ENCODE data around the gene NSMCE1.
"Not testable (repeated sequence)": the region's sequence is repeated elsewhere in the genome, so short reads cannot be mapped to it uniquely, and the experiment has no call there.

NSMCE1 gene

GRCh38 chr16:27289669-27290068, 21.1 kb upstream of the NSMCE1 start:
- Mint-ChIP-seq H3K27ac (peak overlapping the region; percentile 81), H3K27me3 (ENCODE audit: low read depth) (no peaks in the 10 kb centered on the region), H3K9me3 (peaks cover 7% of the 10 kb centered on the region), H3K4me3 (peak overlapping the region; percentile 64), H3K36me3 (ENCODE audit: low read depth) (peaks cover 50% of the 10 kb centered on the region), H3K4me1 (ENCODE audit: low read depth) (peaks cover 69% of the 10 kb centered on the region)
- DNase-seq (ENCODE audit: low spot score) = no peak

GRCh38 chr16:27288313-27288712, 19.7 kb upstream of the NSMCE1 start:
- peak overlapping the region; percentile 76 for H3K27ac Mint-ChIP-seq
- H3K27me3 Mint-ChIP-seq (ENCODE audit: low read depth); H3K9me3 Mint-ChIP-seq; DNase-seq (ENCODE audit: low spot score): not testable (repeated sequence)
- peaks cover 60% of the 10 kb centered on the region for H3K36me3 Mint-ChIP-seq (ENCODE audit: low read depth)
- H3K4me1 Mint-ChIP-seq (ENCODE audit: low read depth) = peaks cover 78% of the 10 kb centered on the region
- H3K4me3 Mint-ChIP-seq = peak overlapping the region; percentile 49

- DNase-seq (ENCODE audit: low spot score) = no peak
- Mint-ChIP-seq H3K9me3 (peaks cover 7% of the 10 kb centered on the region), H3K4me1 (ENCODE audit: low read depth) (peaks cover 79% of the 10 kb centered on the region), H3K4me3 (no peak overlapping the region), H3K36me3 (ENCODE audit: low read depth) (peaks cover 61% of the 10 kb centered on the region), H3K27me3 (ENCODE audit: low read depth) (no peaks in the 10 kb centered on the region), H3K27ac (peak overlapping the region; percentile 58)
These were observed 19.3 kb upstream of the NSMCE1 start for GRCh38 chr16:27287887-27288286.

GRCh38 chr16:27287051-27287811, 18.7 kb upstream of the NSMCE1 start:
- Mint-ChIP-seq H3K4me1 (ENCODE audit: low read depth) (peaks cover 81% of the 10 kb centered on the region), H3K4me3 (no peak overlapping the region), H3K27ac (no peak overlapping the region), H3K36me3 (ENCODE audit: low read depth) (peaks cover 65% of the 10 kb centered on the region), H3K27me3 (ENCODE audit: low read depth) (no peaks in the 10 kb centered on the region), H3K9me3 (peaks cover 7% of the 10 kb centered on the region)
- DNase-seq (ENCODE audit: low spot score) = no peak

- DNase-seq (ENCODE audit: low spot score) = no peak
- Mint-ChIP-seq H3K36me3 (ENCODE audit: low read depth) (peaks cover 65% of the 10 kb centered on the region), H3K27ac (peak overlapping the region; percentile 74), H3K27me3 (ENCODE audit: low read depth) (no peaks in the 10 kb centered on the region), H3K4me3 (no peak overlapping the region), H3K4me1 (ENCODE audit: low read depth) (peaks cover 81% of the 10 kb centered on the region), H3K9me3 (peaks cover 7% of the 10 kb centered on the region)
These were observed 17.9 kb upstream of the NSMCE1 start for GRCh38 chr16:27286451-27286850.

GRCh38 chr16:27285676-27286196, 17.2 kb upstream of the NSMCE1 start:
- Mint-ChIP-seq H3K4me1 (ENCODE audit: low read depth) (peaks cover 79% of the 10 kb centered on the region), H3K27me3 (ENCODE audit: low read depth) (no peaks in the 10 kb centered on the region), H3K27ac (peak overlapping the region; percentile 74), H3K4me3 (peak overlapping the region; percentile 56), H3K9me3 (peaks cover 7% of the 10 kb centered on the region), H3K36me3 (ENCODE audit: low read depth) (peaks cover 67% of the 10 kb centered on the region)
- peak; percentile 56 for DNase-seq (ENCODE audit: low spot score)

- no peak for DNase-seq (ENCODE audit: low spot score)
- Mint-ChIP-seq H3K4me3 (peak overlapping the region; percentile 56), H3K4me1 (ENCODE audit: low read depth) (peaks cover 72% of the 10 kb centered on the region), H3K27me3 (ENCODE audit: low read depth) (no peaks in the 10 kb centered on the region), H3K36me3 (ENCODE audit: low read depth) (peaks cover 61% of the 10 kb centered on the region), H3K9me3 (peaks cover 7% of the 10 kb centered on the region), H3K27ac (peak overlapping the region; percentile 74)
These were observed 16.5 kb upstream of the NSMCE1 start for GRCh38 chr16:27284865-27285675.

GRCh38 chr16:27281243-27281642, 12.7 kb upstream of the NSMCE1 start:
- DNase-seq (ENCODE audit: low spot score) = peak; percentile 41
- Mint-ChIP-seq H3K4me3 (peak overlapping the region; percentile 85), H3K27ac (peak overlapping the region; percentile 88), H3K36me3 (ENCODE audit: low read depth) (peaks cover 35% of the 10 kb centered on the region), H3K9me3 (peaks cover 3% of the 10 kb centered on the region), H3K27me3 (ENCODE audit: low read depth) (no peaks in the 10 kb centered on the region), H3K4me1 (ENCODE audit: low read depth) (peaks cover 59% of the 10 kb centered on the region)

GRCh38 chr16:27275394-27275793, 6.8 kb upstream of the NSMCE1 start:
- Mint-ChIP-seq H3K9me3 (peaks cover 7% of the 10 kb centered on the region), H3K27ac (peak overlapping the region; percentile 59), H3K36me3 (ENCODE audit: low read depth) (peaks cover 11% of the 10 kb centered on the region), H3K4me1 (ENCODE audit: low read depth) (peaks cover 61% of the 10 kb centered on the region), H3K4me3 (peak overlapping the region; percentile 1), H3K27me3 (ENCODE audit: low read depth) (no peaks in the 10 kb centered on the region)
- DNase-seq (ENCODE audit: low spot score) = no peak

- Mint-ChIP-seq H3K36me3 (ENCODE audit: low read depth) (peaks cover 11% of the 10 kb centered on the region), H3K4me3 (peak overlapping the region; percentile 80)
These were observed 5.9 kb upstream of the NSMCE1 start for GRCh38 chr16:27274424-27274874.

GRCh38 chr16:27273670-27274423, 5.3 kb upstream of the NSMCE1 start:
- Mint-ChIP-seq H3K4me1 (ENCODE audit: low read depth) (peaks cover 70% of the 10 kb centered on the region), H3K27me3 (ENCODE audit: low read depth) (no peaks in the 10 kb centered on the region), H3K27ac (peak overlapping the region; percentile 99), H3K36me3 (ENCODE audit: low read depth) (peaks cover 11% of the 10 kb centered on the region), H3K4me3 (peak overlapping the region; percentile 80), H3K9me3 (peaks cover 7% of the 10 kb centered on the region)
- DNase-seq (ENCODE audit: low spot score) = peak; percentile 80

More at GRCh38 chr16:27274424-27274874, 5.9 kb upstream of the NSMCE1 start:
- H3K9me3 Mint-ChIP-seq; DNase-seq (ENCODE audit: low spot score); H3K27me3 Mint-ChIP-seq (ENCODE audit: low read depth): not testable (repeated sequence)
- Mint-ChIP-seq H3K4me1 (ENCODE audit: low read depth) (peaks cover 70% of the 10 kb centered on the region), H3K27ac (peak overlapping the region; percentile 99)

- DNase-seq (ENCODE audit: low spot score) = no peak
- peaks cover 13% of the 10 kb centered on the region for H3K36me3 Mint-ChIP-seq (ENCODE audit: low read depth)
- peak overlapping the region; percentile 80 for H3K4me3 Mint-ChIP-seq
- peaks cover 7% of the 10 kb centered on the region for H3K9me3 Mint-ChIP-seq
- peaks cover 68% of the 10 kb centered on the region for H3K4me1 Mint-ChIP-seq (ENCODE audit: low read depth)
- peak overlapping the region; percentile 99 for H3K27ac Mint-ChIP-seq
- H3K27me3 Mint-ChIP-seq (ENCODE audit: low read depth) = no peaks in the 10 kb centered on the region
These were observed 4.7 kb upstream of the NSMCE1 start for GRCh38 chr16:27273330-27273669.

GRCh38 chr16:27272697-27273096, 4.1 kb upstream of the NSMCE1 start:
- H3K36me3 Mint-ChIP-seq (ENCODE audit: low read depth) = peaks cover 17% of the 10 kb centered on the region
- DNase-seq (ENCODE audit: low spot score); H3K9me3 Mint-ChIP-seq; H3K27me3 Mint-ChIP-seq (ENCODE audit: low read depth): not testable (repeated sequence)
- H3K27ac Mint-ChIP-seq = peak overlapping the region; percentile 99
- H3K4me1 Mint-ChIP-seq (ENCODE audit: low read depth) = peaks cover 66% of the 10 kb centered on the region
- H3K4me3 Mint-ChIP-seq = peak overlapping the region; percentile 80

Data from T-helper 2 cell treated with Interferon-gamma antibody and Interleukin-4, amounts not matched to agents 5 μg/mL and 100 μg/mL, for 36 hours (primary cell).